ENCODE data around the gene ATP10A.

Gene ATP10A

DNA sequence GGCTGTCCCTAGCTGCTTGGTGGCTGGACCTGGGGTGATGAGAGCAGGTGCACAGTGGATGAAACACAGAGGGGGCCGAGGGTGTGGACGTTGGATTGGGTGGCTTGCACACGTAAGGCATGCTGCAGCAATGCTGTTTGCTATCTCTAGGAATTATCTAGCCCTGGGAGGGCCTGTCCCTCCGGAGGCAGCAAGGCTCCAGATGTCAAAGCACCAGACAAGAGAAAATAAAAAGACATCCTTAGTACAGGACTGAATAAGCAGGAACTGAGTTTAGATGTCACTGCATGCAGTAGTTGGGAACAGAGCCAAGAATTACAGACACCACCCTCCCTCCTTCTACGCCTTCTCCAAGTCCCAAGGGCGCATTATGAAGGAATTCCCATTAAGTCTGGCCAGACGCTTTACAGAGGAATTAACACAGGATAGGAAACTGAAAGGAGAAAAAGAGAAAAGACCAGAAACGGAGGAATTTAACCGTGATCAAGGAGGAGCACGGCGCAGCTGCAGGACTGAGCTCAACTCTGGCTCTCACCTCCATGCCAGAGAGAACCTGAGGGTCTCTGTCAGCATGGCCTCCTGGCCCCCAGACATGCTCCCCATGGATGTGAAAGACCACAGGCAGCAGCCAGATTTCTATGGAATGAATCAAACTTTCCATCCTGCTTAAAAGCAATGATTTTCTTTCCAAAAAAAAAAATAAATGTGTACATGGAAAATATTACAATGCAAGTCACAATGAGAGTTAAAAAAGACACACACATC, 13.8 kb downstream of the ATP10A start:
- H3K4me3 ChIP-seq (ENCODE audit: low read depth, low read length) = no peak overlapping the region
- no peak overlapping the region for H2BK12ac ChIP-seq (ENCODE audit: low read length)
- WGBS (ENCODE audit: extremely low coverage, insufficient coverage, insufficient read length) = no CpG with 5 or more reads among the region's 11 CpGs
- peak in 1 of 2 donors; percentile 30 for DNase-seq
- H3K23ac ChIP-seq (ENCODE audit: low read length) = no peak overlapping the region
- H3K79me1 ChIP-seq (ENCODE audit: low read length) = peaks cover 4% of the 10 kb centered on the region
- H3K4me1 ChIP-seq (ENCODE audit: control insufficient read depth in 1 of 2, insufficient read depth in 2 of 2, low read length in 2 of 2) = peaks cover 10 to 12% of the 10 kb centered on the region in 2 experiments
- no peak overlapping the region for H4K91ac ChIP-seq (ENCODE audit: low read depth, low read length)
- no peak overlapping the region for H2BK5ac ChIP-seq (ENCODE audit: low read depth, low read length, poor library complexity)
- no peak overlapping the region for H3K14ac ChIP-seq (ENCODE audit: low read length)
- H3K9ac ChIP-seq (ENCODE audit: low read length) = no peak overlapping the region
- H3K79me2 ChIP-seq (ENCODE audit: control insufficient read depth, insufficient read depth, low read length, poor library complexity) = peaks cover 3% of the 10 kb centered on the region
- H3K27me3 ChIP-seq (ENCODE audit: insufficient read depth, low read length) = no peaks in the 10 kb centered on the region
- no peak overlapping the region for H4K8ac ChIP-seq (ENCODE audit: low read depth, low read length)
- peak overlapping the region; percentile 17 for H3K4me2 ChIP-seq (ENCODE audit: low read length)
- no peak overlapping the region for H2BK120ac ChIP-seq (ENCODE audit: insufficient read depth, low read length, poor library complexity)
- no peak overlapping the region for H3K4ac ChIP-seq (ENCODE audit: low read depth, low read length)
- no peak overlapping the region for H2AK5ac ChIP-seq (ENCODE audit: low read length)
- no peak overlapping the region for H4K12ac ChIP-seq (ENCODE audit: low read depth, low read length)
- H3K9me3 ChIP-seq (ENCODE audit: insufficient read depth, low read depth, low read length) = no peaks in the 10 kb centered on the region
- H3K27ac ChIP-seq (ENCODE audit: low read depth, low read length) = no peak overlapping the region
- peak overlapping the region; percentile 69 for H2AFZ ChIP-seq (ENCODE audit: insufficient read depth, low read length, poor library complexity)
- no peak overlapping the region for H3K18ac ChIP-seq (ENCODE audit: low read length)
- H3K36me3 ChIP-seq (ENCODE audit: control insufficient read depth in 1 of 2, insufficient read depth in 2 of 2, low read length in 2 of 2) = no peaks in the 10 kb centered on the region

DNA sequence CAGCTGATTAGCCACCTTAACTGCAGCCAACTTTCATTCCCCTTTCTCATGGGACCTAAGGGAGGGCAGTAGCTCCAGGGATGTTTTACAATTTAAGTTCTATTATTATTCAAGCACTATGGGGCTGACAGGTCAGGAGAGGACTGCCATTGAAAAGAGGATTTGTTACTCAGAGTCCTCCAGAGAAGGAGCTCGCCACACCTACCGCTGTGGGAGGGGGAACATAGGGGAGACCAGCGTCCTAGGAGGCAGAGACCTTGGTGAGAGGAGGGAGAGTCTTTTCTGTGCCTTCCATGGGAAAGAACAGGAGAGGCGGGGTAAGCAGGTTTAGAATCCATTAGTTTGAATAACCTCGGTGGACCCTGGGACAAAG, 14.4 kb downstream of the ATP10A start:
- Histone ChIP-seq H3K27ac (ENCODE audit: low read depth, low read length) (no peak overlapping the region), H4K8ac (ENCODE audit: low read depth, low read length) (no peak overlapping the region), H2BK5ac (ENCODE audit: low read depth, low read length, poor library complexity) (no peak overlapping the region), H2AFZ (ENCODE audit: insufficient read depth, low read length, poor library complexity) (no peak overlapping the region), H3K4me3 (ENCODE audit: low read depth, low read length) (no peak overlapping the region), H3K4me2 (ENCODE audit: low read length) (no peak overlapping the region), H3K79me1 (ENCODE audit: low read length) (peaks cover 4% of the 10 kb centered on the region), H3K23ac (ENCODE audit: low read length) (no peak overlapping the region), H3K36me3 (ENCODE audit: control insufficient read depth in 1 of 2, insufficient read depth in 2 of 2, low read length in 2 of 2) (no peaks in the 10 kb centered on the region), H3K27me3 (ENCODE audit: insufficient read depth, low read length) (no peaks in the 10 kb centered on the region), H3K4ac (ENCODE audit: low read depth, low read length) (no peak overlapping the region), H2BK12ac (ENCODE audit: low read length) (no peak overlapping the region), H3K79me2 (ENCODE audit: control insufficient read depth, insufficient read depth, low read length, poor library complexity) (peaks cover 3% of the 10 kb centered on the region), H3K9ac (ENCODE audit: low read length) (no peak overlapping the region), H4K12ac (ENCODE audit: low read depth, low read length) (no peak overlapping the region), H3K4me1 (ENCODE audit: control insufficient read depth in 1 of 2, insufficient read depth in 2 of 2, low read length in 2 of 2) (peaks cover 10 to 12% of the 10 kb centered on the region in 2 experiments), H4K91ac (ENCODE audit: low read depth, low read length) (no peak overlapping the region), H2BK120ac (ENCODE audit: insufficient read depth, low read length, poor library complexity) (no peak overlapping the region), H2AK5ac (ENCODE audit: low read length) (no peak overlapping the region), H3K14ac (ENCODE audit: low read length) (no peak overlapping the region), H3K9me3 (ENCODE audit: insufficient read depth, low read depth, low read length) (no peaks in the 10 kb centered on the region), H3K18ac (ENCODE audit: low read length) (no peak overlapping the region)
- no peak for DNase-seq
- WGBS (ENCODE audit: extremely low coverage, insufficient coverage, insufficient read length) = no CpG with 5 or more reads among the region's 5 CpGs

DNA sequence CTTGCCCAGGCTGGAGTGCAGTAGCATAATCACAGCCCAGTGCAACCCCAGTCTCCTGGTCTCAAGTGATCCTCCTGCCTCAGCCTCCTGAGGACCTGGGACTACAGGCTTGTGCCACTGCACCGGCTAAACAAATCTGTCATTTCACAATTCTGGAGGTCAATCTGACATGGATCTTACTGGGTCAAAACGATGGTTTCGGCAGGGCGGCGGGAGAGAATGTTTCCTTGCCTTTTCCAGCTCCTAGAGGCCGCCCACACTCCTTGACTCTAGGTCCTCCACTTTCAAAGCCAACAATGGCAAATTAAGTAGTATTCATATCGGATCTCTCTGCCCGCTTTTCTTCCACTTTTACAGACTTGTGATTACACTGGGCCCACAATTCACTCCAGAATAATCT, 14.8 kb downstream of the ATP10A start:
- Histone ChIP-seq H3K9me3 (ENCODE audit: insufficient read depth, low read depth, low read length) (no peaks in the 10 kb centered on the region), H4K8ac (ENCODE audit: low read depth, low read length) (no peak overlapping the region), H3K9ac (ENCODE audit: low read length) (no peak overlapping the region), H3K79me2 (ENCODE audit: control insufficient read depth, insufficient read depth, low read length, poor library complexity) (peaks cover 3% of the 10 kb centered on the region), H2AK5ac (ENCODE audit: low read length) (no peak overlapping the region), H2BK120ac (ENCODE audit: insufficient read depth, low read length, poor library complexity) (no peak overlapping the region), H3K4me2 (ENCODE audit: low read length) (no peak overlapping the region), H3K23ac (ENCODE audit: low read length) (no peak overlapping the region), H3K4me1 (ENCODE audit: control insufficient read depth in 1 of 2, insufficient read depth in 2 of 2, low read length in 2 of 2) (peaks cover 10 to 12% of the 10 kb centered on the region in 2 experiments), H3K4ac (ENCODE audit: low read depth, low read length) (no peak overlapping the region), H3K79me1 (ENCODE audit: low read length) (peaks cover 4% of the 10 kb centered on the region), H3K14ac (ENCODE audit: low read length) (no peak overlapping the region), H4K12ac (ENCODE audit: low read depth, low read length) (no peak overlapping the region), H3K36me3 (ENCODE audit: control insufficient read depth in 1 of 2, insufficient read depth in 2 of 2, low read length in 2 of 2) (no peaks in the 10 kb centered on the region), H4K91ac (ENCODE audit: low read depth, low read length) (no peak overlapping the region), H3K4me3 (ENCODE audit: low read depth, low read length) (no peak overlapping the region), H2BK12ac (ENCODE audit: low read length) (no peak overlapping the region), H3K18ac (ENCODE audit: low read length) (no peak overlapping the region), H3K27ac (ENCODE audit: low read depth, low read length) (no peak overlapping the region), H2BK5ac (ENCODE audit: low read depth, low read length, poor library complexity) (no peak overlapping the region), H3K27me3 (ENCODE audit: insufficient read depth, low read length) (no peaks in the 10 kb centered on the region), H2AFZ (ENCODE audit: insufficient read depth, low read length, poor library complexity) (no peak overlapping the region)
- WGBS (ENCODE audit: extremely low coverage, insufficient coverage, insufficient read length) = no CpG with 5 or more reads among the region's 8 CpGs
- DNase-seq = no peak

DNA sequence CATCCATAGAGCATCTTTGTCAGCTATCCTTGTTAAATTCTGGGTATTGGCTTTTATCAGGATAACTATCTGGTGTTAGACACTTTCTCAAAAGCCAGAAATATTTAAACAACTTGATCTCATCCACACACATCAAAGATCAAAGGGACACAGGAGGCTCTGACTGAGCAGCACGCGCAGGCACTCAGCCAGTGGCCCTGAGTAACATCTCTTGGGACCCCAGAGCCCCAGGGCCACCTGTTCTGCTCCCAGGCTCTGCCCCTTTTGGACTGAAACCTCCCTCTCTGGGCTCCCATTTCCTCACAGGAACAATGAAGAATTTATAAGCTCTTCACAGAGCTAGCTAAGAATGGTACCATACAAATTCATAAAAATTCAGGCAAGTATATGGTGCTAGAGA, 16.1 kb downstream of the ATP10A start:
- no peak overlapping the region for H2BK5ac ChIP-seq (ENCODE audit: low read depth, low read length, poor library complexity)
- no peak overlapping the region for H3K9ac ChIP-seq (ENCODE audit: low read length)
- H2BK12ac ChIP-seq (ENCODE audit: low read length) = no peak overlapping the region
- no peak for DNase-seq
- H3K23ac ChIP-seq (ENCODE audit: low read length) = no peak overlapping the region
- H3K4me1 ChIP-seq (ENCODE audit: control insufficient read depth in 1 of 2, insufficient read depth in 2 of 2, low read length in 2 of 2) = peaks cover 10 to 12% of the 10 kb centered on the region in 2 experiments
- no peaks in the 10 kb centered on the region for H3K9me3 ChIP-seq (ENCODE audit: insufficient read depth, low read depth, low read length)
- no peak overlapping the region for H3K27ac ChIP-seq (ENCODE audit: low read depth, low read length)
- H3K79me2 ChIP-seq (ENCODE audit: control insufficient read depth, insufficient read depth, low read length, poor library complexity) = peaks cover 3% of the 10 kb centered on the region
- H4K8ac ChIP-seq (ENCODE audit: low read depth, low read length) = no peak overlapping the region
- no peak overlapping the region for H2AK5ac ChIP-seq (ENCODE audit: low read length)
- no CpG with 5 or more reads among the region's 2 CpGs for WGBS (ENCODE audit: extremely low coverage, insufficient coverage, insufficient read length)
- no peak overlapping the region for H3K4me3 ChIP-seq (ENCODE audit: low read depth, low read length)
- H3K79me1 ChIP-seq (ENCODE audit: low read length) = peaks cover 4% of the 10 kb centered on the region
- no peak overlapping the region for H4K12ac ChIP-seq (ENCODE audit: low read depth, low read length)
- H3K4me2 ChIP-seq (ENCODE audit: low read length) = no peak overlapping the region
- H4K91ac ChIP-seq (ENCODE audit: low read depth, low read length) = no peak overlapping the region
- no peak overlapping the region for H3K4ac ChIP-seq (ENCODE audit: low read depth, low read length)
- no peaks in the 10 kb centered on the region for H3K36me3 ChIP-seq (ENCODE audit: control insufficient read depth in 1 of 2, insufficient read depth in 2 of 2, low read length in 2 of 2)
- no peaks in the 10 kb centered on the region for H3K27me3 ChIP-seq (ENCODE audit: insufficient read depth, low read length)
- H2AFZ ChIP-seq (ENCODE audit: insufficient read depth, low read length, poor library complexity) = no peak overlapping the region
- no peak overlapping the region for H3K14ac ChIP-seq (ENCODE audit: low read length)
- no peak overlapping the region for H2BK120ac ChIP-seq (ENCODE audit: insufficient read depth, low read length, poor library complexity)
- H3K18ac ChIP-seq (ENCODE audit: low read length) = no peak overlapping the region
